ENCODE measurements around the gene PRDM15.

DNA sequence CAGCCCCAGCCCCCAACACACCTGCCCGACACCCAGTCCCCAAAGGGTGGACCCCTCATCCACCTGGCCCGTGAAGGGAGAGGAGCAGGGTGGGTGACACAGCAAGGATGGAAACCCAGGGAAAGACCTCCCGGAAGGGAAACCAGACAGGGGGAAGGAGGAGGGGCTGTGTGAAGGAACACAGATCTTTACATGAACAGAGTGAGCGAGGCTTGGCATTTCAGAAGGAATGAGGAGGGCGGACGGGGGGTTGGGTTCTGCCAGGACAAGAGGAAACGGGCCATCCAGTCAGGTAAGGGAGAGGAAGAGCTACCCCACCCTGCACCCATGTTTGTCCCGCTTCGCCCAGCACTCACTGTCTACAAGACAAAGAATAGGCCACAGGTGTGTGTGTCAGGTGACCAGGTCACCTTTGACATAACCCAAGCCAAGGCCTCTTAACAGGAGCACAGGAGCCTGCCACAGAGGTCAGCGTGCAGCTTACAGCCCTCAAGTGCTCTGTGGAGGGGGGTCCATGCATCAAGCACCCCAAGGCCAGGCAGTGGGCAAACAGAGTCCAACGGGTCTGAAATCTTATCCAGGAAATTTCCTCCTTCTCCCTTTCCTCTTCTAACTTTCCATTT lies 18.0 kb upstream of the PRDM15 start:
- TF ChIP-seq, protein P1, sequence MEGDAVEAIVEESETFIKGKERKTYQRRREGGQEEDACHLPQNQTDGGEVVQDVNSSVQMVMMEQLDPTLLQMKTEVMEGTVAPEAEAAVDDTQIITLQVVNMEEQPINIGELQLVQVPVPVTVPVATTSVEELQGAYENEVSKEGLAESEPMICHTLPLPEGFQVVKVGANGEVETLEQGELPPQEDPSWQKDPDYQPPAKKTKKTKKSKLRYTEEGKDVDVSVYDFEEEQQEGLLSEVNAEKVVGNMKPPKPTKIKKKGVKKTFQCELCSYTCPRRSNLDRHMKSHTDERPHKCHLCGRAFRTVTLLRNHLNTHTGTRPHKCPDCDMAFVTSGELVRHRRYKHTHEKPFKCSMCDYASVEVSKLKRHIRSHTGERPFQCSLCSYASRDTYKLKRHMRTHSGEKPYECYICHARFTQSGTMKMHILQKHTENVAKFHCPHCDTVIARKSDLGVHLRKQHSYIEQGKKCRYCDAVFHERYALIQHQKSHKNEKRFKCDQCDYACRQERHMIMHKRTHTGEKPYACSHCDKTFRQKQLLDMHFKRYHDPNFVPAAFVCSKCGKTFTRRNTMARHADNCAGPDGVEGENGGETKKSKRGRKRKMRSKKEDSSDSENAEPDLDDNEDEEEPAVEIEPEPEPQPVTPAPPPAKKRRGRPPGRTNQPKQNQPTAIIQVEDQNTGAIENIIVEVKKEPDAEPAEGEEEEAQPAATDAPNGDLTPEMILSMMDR (IDR thresholded peaks at IDR 0.05): no peak
- TF ChIP-seq POLR2AphosphoS5 (IDR thresholded peaks at IDR 0.05; ENCODE audit: low read depth, low read length) (no peak), TCF7L2 (IDR thresholded peaks at IDR 0.05; ENCODE audit: low read depth, low read length) (no peak)
- TF ChIP-seq, protein P2, sequence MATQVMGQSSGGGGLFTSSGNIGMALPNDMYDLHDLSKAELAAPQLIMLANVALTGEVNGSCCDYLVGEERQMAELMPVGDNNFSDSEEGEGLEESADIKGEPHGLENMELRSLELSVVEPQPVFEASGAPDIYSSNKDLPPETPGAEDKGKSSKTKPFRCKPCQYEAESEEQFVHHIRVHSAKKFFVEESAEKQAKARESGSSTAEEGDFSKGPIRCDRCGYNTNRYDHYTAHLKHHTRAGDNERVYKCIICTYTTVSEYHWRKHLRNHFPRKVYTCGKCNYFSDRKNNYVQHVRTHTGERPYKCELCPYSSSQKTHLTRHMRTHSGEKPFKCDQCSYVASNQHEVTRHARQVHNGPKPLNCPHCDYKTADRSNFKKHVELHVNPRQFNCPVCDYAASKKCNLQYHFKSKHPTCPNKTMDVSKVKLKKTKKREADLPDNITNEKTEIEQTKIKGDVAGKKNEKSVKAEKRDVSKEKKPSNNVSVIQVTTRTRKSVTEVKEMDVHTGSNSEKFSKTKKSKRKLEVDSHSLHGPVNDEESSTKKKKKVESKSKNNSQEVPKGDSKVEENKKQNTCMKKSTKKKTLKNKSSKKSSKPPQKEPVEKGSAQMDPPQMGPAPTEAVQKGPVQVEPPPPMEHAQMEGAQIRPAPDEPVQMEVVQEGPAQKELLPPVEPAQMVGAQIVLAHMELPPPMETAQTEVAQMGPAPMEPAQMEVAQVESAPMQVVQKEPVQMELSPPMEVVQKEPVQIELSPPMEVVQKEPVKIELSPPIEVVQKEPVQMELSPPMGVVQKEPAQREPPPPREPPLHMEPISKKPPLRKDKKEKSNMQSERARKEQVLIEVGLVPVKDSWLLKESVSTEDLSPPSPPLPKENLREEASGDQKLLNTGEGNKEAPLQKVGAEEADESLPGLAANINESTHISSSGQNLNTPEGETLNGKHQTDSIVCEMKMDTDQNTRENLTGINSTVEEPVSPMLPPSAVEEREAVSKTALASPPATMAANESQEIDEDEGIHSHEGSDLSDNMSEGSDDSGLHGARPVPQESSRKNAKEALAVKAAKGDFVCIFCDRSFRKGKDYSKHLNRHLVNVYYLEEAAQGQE (IDR thresholded peaks at IDR 0.05; ENCODE audit: insufficient read depth in 1 of 2, low read depth in 2 of 2, low read length in 1 of 2): no peak
